A673 (cell line): ENCODE results near the gene MRPS5. TPM values are rescaled to one million over a fixed set of nuclear protein-coding genes. Genes with fewer than 3 reads are reported as not detected.
"Not testable (repeated sequence)": the region's sequence is repeated elsewhere in the genome, so short reads cannot be mapped to it uniquely, and the experiment has no call there.

Experiments
- BruUV-seq: library from RNA; stranded (reverse); fragments of 400-500 nt; replicated peaks from 2 replicates; lab custom pipeline; 2021; lab: Mats Ljungman, UMichigan
- CTCF ChIA-PET: fragments of 300-600 bp; sonication (Branson Sonifier 250); formaldehyde crosslinking; loops from one replicate; lab custom pipeline; 2022; ENCODE audit warnings: antibody characterized with exemption; lab: Charles Lee
- POLR2A ChIA-PET: fragments of 300-600 bp; sonication (Branson Sonifier 250); formaldehyde crosslinking; loops from one replicate; lab custom pipeline; 2022; ENCODE audit warnings: antibody characterized with exemption; ENCODE audit not compliant: low non-redundant PET; lab: Charles Lee
- DNase-seq: peaks from one replicate; pipeline ENCODE4 v3.0.0-alpha.2; 2015; ENCODE audit warnings: low spot score
- H3K27ac ChIP-seq: fragments of 200-600 bp; sonication (generic); 2 replicates; pipeline ENCODE4 v1.5.1; 2016; ENCODE audit warnings: mixed run types, low read depth, mild to moderate bottlenecking, mixed read lengths, antibody characterized with exemption, low read length; ENCODE audit not compliant: poor library complexity, severe bottlenecking
- H3K27me3 ChIP-seq: fragments of 200-600 bp; sonication (generic); replicated peaks from 2 replicates; pipeline ENCODE4 v1.6.1; 2017; ENCODE audit warnings: mixed run types, low read depth, mild to moderate bottlenecking, mixed read lengths, antibody characterized with exemption, low read length; ENCODE audit not compliant: insufficient read depth, poor library complexity
- H3K36me3 ChIP-seq: fragments of 200-600 bp; sonication (generic); 2 replicates; pipeline ENCODE4 v1.6.1; 2016; ENCODE audit warnings: mixed run types, mild to moderate bottlenecking, mixed read lengths, antibody characterized with exemption, low read length; ENCODE audit not compliant: insufficient read depth, poor library complexity, severe bottlenecking
- H3K4me1 ChIP-seq: fragments of 200-600 bp; sonication (generic); 2 replicates; pipeline ENCODE4 v1.6.1; 2017; ENCODE audit warnings: mixed run types, mild to moderate bottlenecking, mixed read lengths, antibody characterized with exemption, low read length; ENCODE audit not compliant: insufficient read depth, poor library complexity, severe bottlenecking
- H3K4me3 ChIP-seq: fragments of 200-600 bp; sonication (generic); 2 replicates; pipeline ENCODE4 v1.5.1; 2016; ENCODE audit warnings: low read depth, mixed run types, mild to moderate bottlenecking, mixed read lengths, low read length; ENCODE audit not compliant: poor library complexity, severe bottlenecking
- H3K9me3 ChIP-seq: fragments of 200-600 bp; sonication (generic); 2 replicates; pipeline ENCODE4 v1.6.1; 2016; ENCODE audit warnings: mixed run types, low read depth, mild to moderate bottlenecking, mixed read lengths, antibody characterized with exemption, low read length; ENCODE audit not compliant: poor library complexity, severe bottlenecking
- CTCF ChIP-seq: fragments of 300-800, 200-600 bp; sonication (generic); conservative IDR thresholded peaks from 2 replicates; pipeline ENCODE4 v1.5.1; 2017; ENCODE audit warnings: low read depth, mild to moderate bottlenecking, antibody characterized with exemption, low read length, moderate library complexity, mixed read lengths
- EZH2 ChIP-seq: fragments of 200-600 bp; sonication (generic); IDR thresholded peaks from 2 replicates; pipeline ENCODE4 v1.6.1; 2017; ENCODE audit warnings: borderline replicate concordance, low read depth, mild to moderate bottlenecking, mixed read lengths, antibody characterized with exemption, low read length; ENCODE audit not compliant: poor library complexity, severe bottlenecking
- intact Hi-C: fragments of 100-400 bp; cut with micrococcal nuclease; formaldehyde crosslinking; loops from one replicate; pipeline ENCODE4 v1.10.0; 2022; ENCODE audit not compliant: unreplicated experiment
- total RNA-seq: library from RNA; stranded (reverse); gene quantifications from 2 replicates; pipeline ENCODE4 v1.2.3, GENCODE V29; 2021

MRPS5 gene
- total RNA-seq, 1 experiment from 2014 or later = 103 TPM

GRCh38 chr2:95099910-95100309 is 21.7 kb downstream of the MRPS5 start:
- intact Hi-C loops = no loop called here
- ChIA-PET CTCF (no interaction called here), POLR2A (no interaction called here)
- TF ChIP-seq EZH2 (no peak), CTCF (no peak)
- no peak overlapping the region for H3K27ac ChIP-seq
- H3K4me3 ChIP-seq = no peak overlapping the region
- H3K27me3 ChIP-seq = no peaks in the 10 kb centered on the region
- no TSS peak for BruUV-seq
- H3K9me3 ChIP-seq = no peaks in the 10 kb centered on the region
- peaks cover 56% of the 10 kb centered on the region for H3K36me3 ChIP-seq
- DNase-seq = no peak
- no peaks in the 10 kb centered on the region for H3K4me1 ChIP-seq

DNA sequence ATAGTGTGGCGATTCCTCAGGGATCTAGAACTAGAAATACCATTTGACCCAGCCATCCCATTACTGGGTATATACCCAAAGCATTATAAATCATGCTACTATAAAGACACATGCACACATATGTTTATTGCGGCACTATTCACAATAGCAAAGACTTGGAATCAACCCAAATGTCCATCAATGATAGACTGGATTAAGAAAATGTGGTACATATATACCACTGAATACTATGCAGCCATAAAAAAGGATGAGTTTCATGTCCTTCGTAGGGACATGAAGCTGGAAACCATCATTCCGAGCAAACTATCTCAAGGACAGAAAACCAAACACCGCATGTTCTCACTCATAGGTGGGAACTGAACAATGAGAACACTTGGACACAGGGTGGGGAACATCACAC is 23.3 kb downstream of the MRPS5 start:
- H3K36me3 ChIP-seq = peaks cover 40% of the 10 kb centered on the region
- POLR2A ChIA-PET, BruUV-seq, H3K9me3 ChIP-seq, H3K4me1 ChIP-seq, H3K27me3 ChIP-seq, CTCF ChIA-PET, intact Hi-C loops, H3K4me3 ChIP-seq, DNase-seq, H3K27ac ChIP-seq: not testable (repeated sequence)

GRCh38 chr2:95091885-95092555 is 29.6 kb downstream of the MRPS5 start:
- Histone ChIP-seq H3K27ac (no peak overlapping the region), H3K4me3 (no peak overlapping the region), H3K9me3 (no peaks in the 10 kb centered on the region), H3K36me3 (peaks cover 21% of the 10 kb centered on the region), H3K4me1 (no peaks in the 10 kb centered on the region), H3K27me3 (no peaks in the 10 kb centered on the region)
- ChIA-PET POLR2A (no interaction called here), CTCF (interaction anchor here (0.6 kb wide), 1 partner anchor 13 kb away, joined by 5 read pairs; no protein-coding TSS in a partner anchor)
- TF ChIP-seq EZH2 (no peak), CTCF (no peak)
- DNase-seq = no peak
- BruUV-seq = no TSS peak
- intact Hi-C loops = no loop called here

DNA sequence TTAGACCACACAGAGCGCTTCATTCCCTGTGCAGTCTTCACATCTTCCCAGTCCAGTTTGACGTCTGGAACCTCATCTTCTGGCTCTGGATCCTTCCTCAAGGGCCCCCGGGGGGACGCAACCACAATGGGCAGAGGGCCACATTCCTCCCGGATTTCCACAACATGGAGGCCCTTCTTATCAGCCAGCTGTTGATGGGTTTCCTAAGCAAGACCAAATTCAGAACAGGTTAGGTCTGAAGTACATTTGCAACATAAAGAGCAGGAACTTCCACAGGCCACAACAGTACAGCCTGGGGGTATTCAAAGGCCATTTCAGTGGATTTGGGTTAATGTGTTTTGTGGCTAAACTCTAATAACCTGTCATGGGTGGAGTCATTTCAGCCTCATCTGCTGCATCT is 34.2 kb downstream of the MRPS5 start:
- H3K27me3 ChIP-seq = no peaks in the 10 kb centered on the region
- H3K27ac ChIP-seq = no peak overlapping the region
- no peak for DNase-seq
- H3K36me3 ChIP-seq = peaks cover 29% of the 10 kb centered on the region
- no TSS peak for BruUV-seq
- TF ChIP-seq CTCF (no peak), EZH2 (no peak)
- ChIA-PET POLR2A (no interaction called here), CTCF (no interaction called here)
- no peaks in the 10 kb centered on the region for H3K4me1 ChIP-seq
- no peaks in the 10 kb centered on the region for H3K9me3 ChIP-seq
- intact Hi-C loops = no loop called here
- no peak overlapping the region for H3K4me3 ChIP-seq
